ENCODE results near the gene GRID1. TPM values are rescaled to one million over a fixed set of nuclear protein-coding genes. Genes with fewer than 3 reads are reported as not detected.
"Not testable (repeated sequence)": the region's sequence is repeated elsewhere in the genome, so short reads cannot be mapped to it uniquely, and the experiment has no call there.

The GRID1 gene
- total RNA-seq, 4 donors from 2014 or later, result 1.4 to 4.9 (median 2.0) TPM

- no peak overlapping the region for H3K4me3 ChIP-seq (ENCODE audit: low read depth, poor library complexity, severe bottlenecking)
- intact Hi-C loops (cut with DNase I; ENCODE audit: low total_unique reads), result no loop called here
- 80 to 89% methylated on average over 5 of the region's 5 CpGs for WGBS, 2 donors
- TF ChIP-seq CTCF (IDR thresholded peaks at IDR 0.05) (no peak), POLR2A (IDR thresholded peaks at IDR 0.05) (no peak)
- peak in 1 of 2 donors; percentile 42 for DNase-seq (ENCODE audit: low spot score in 2 of 2)
These were observed 330.1 kb downstream of the GRID1 start for GRCh38 chr10:86036544-86036831.

- DNase-seq (ENCODE audit: low spot score in 2 of 2), result peak in 1 of 2 donors; percentile 72
- 77 to 81% methylated on average over 11 of the region's 11 CpGs for WGBS, 2 donors
- no peak for TF ChIP-seq POLR2A (IDR thresholded peaks at IDR 0.05)
- no peak for TF ChIP-seq CTCF (IDR thresholded peaks at IDR 0.05)
- no peak overlapping the region for H3K4me3 ChIP-seq (ENCODE audit: low read depth, poor library complexity, severe bottlenecking)
- intact Hi-C loops (cut with DNase I; ENCODE audit: low total_unique reads), result no loop called here
These were observed 330.6 kb downstream of the GRID1 start for GRCh38 chr10:86035791-86036543.

GRCh38 chr10:86034710-86035109 is 331.9 kb downstream of the GRID1 start:
- WGBS, 2 donors, result 90 to 93% methylated on average over 1 of the region's 1 CpG
- TF ChIP-seq CTCF (IDR thresholded peaks at IDR 0.05) (no peak), POLR2A (IDR thresholded peaks at IDR 0.05) (no peak)
- intact Hi-C loops (cut with DNase I; ENCODE audit: low total_unique reads), result no loop called here
- DNase-seq (ENCODE audit: low spot score in 2 of 2), result no peak
- no peak overlapping the region for H3K4me3 ChIP-seq (ENCODE audit: low read depth, poor library complexity, severe bottlenecking)

GRCh38 chr10:86033581-86033980 is 333.0 kb downstream of the GRID1 start:
- peak in 1 of 2 donors; percentile 29 for DNase-seq (ENCODE audit: low spot score in 2 of 2)
- 67 to 81% methylated on average over 1 of the region's 1 CpG for WGBS, 2 donors

GRCh38 chr10:86032087-86032486 is 334.5 kb downstream of the GRID1 start:
- H3K4me3 ChIP-seq (ENCODE audit: low read depth, poor library complexity, severe bottlenecking); intact Hi-C loops (cut with DNase I; ENCODE audit: low total_unique reads): not testable (repeated sequence)
- WGBS, 2 donors, result 90 to 95% methylated on average over 8 of the region's 8 CpGs
- DNase-seq (ENCODE audit: low spot score in 2 of 2), result peak in 1 of 2 donors; percentile 31

More at GRCh38 chr10:86033581-86033980, 333.0 kb downstream of the GRID1 start:
- TF ChIP-seq CTCF (IDR thresholded peaks at IDR 0.05) (no peak), POLR2A (IDR thresholded peaks at IDR 0.05) (no peak)
- no peak overlapping the region for H3K4me3 ChIP-seq (ENCODE audit: low read depth, poor library complexity, severe bottlenecking)
- intact Hi-C loops (cut with DNase I; ENCODE audit: low total_unique reads), result no loop called here

- 49 to 62% methylated on average over 2 of the region's 2 CpGs for WGBS, 2 donors
- DNase-seq (ENCODE audit: low spot score in 2 of 2), result no peak
These were observed 336.3 kb downstream of the GRID1 start for GRCh38 chr10:86030312-86030711.

More at GRCh38 chr10:86030312-86030711, 336.3 kb downstream of the GRID1 start:
- intact Hi-C loops (cut with DNase I; ENCODE audit: low total_unique reads), result no loop called here
- no peak overlapping the region for H3K4me3 ChIP-seq (ENCODE audit: low read depth, poor library complexity, severe bottlenecking)
- TF ChIP-seq CTCF (IDR thresholded peaks at IDR 0.05), result no peak
- TF ChIP-seq POLR2A (IDR thresholded peaks at IDR 0.05), result no peak

All from lower leg skin (tissue), 4 donors.